ENCODE results near the gene NCAM2. TPM values are rescaled to one million over a fixed set of nuclear protein-coding genes. Genes with fewer than 3 reads are reported as not detected.

Gene NCAM2
- total and polyA plus RNA-seq, 2 experiments from 2014 or later, result 0.36 to 0.83 TPM

GRCh38 chr21:21262048-21262447 is 263.8 kb downstream of the NCAM2 start:
- Mint-ChIP-seq H3K36me3 (ENCODE audit: low read depth) (no peaks in the 10 kb centered on the region; the same call in 2 of the 3 replicates), H3K4me3 (no peak overlapping the region), H3K9me3 (no peaks in the 10 kb centered on the region), H3K27me3 (ENCODE audit: insufficient read depth, low read depth, poor library complexity) (no peaks in the 10 kb centered on the region), H3K4me1 (no peaks in the 10 kb centered on the region), H3K27ac (no peak overlapping the region)
- DNase-seq (ENCODE audit: low spot score) (no peak), ATAC-seq (no peak)
- Histone ChIP-seq H3K36me3 (ENCODE audit: insufficient read depth) (no peaks in the 10 kb centered on the region), H3K79me2 (replicated peaks; ENCODE audit: insufficient read depth) (no peaks in the 10 kb centered on the region), H3K4me2 (no peak overlapping the region), H3K27ac (ENCODE audit: low read depth) (no peak overlapping the region), H3K27me3 (ENCODE audit: insufficient read depth) (no peaks in the 10 kb centered on the region), H3K4me3 (no peak overlapping the region), H4K20me1 (replicated peaks; ENCODE audit: insufficient read depth) (no peaks in the 10 kb centered on the region), H2AFZ (no peak overlapping the region; the same call in 1 of the 2 replicates), H3K9me2 (ENCODE audit: insufficient read depth) (0 out of 2 replicates have a peak, but pooled peaks cover 10% of the 10 kb centered on the region), H3F3A (replicated peaks; ENCODE audit: low read depth) (no peaks in the 10 kb centered on the region), H3K4me1 (ENCODE audit: insufficient read depth) (no peaks in the 10 kb centered on the region)
- TF ChIP-seq STAT1 (IDR thresholded peaks at IDR 0.05; ENCODE audit: unreplicated experiment) (no peak), EZH2phosphoT487 (IDR thresholded peaks at IDR 0.05; ENCODE audit: unreplicated experiment) (no peak), ETS1 (IDR thresholded peaks at IDR 0.05) (no peak)

- Histone ChIP-seq H3K9me2 (ENCODE audit: insufficient read depth) (no peaks in the 10 kb centered on the region), H3F3A (replicated peaks; ENCODE audit: low read depth) (no peaks in the 10 kb centered on the region), H3K36me3 (ENCODE audit: insufficient read depth) (no peaks in the 10 kb centered on the region), H4K20me1 (replicated peaks; ENCODE audit: insufficient read depth) (no peaks in the 10 kb centered on the region), H3K4me1 (ENCODE audit: insufficient read depth) (no peaks in the 10 kb centered on the region), H3K4me2 (no peak overlapping the region; the same call in 1 of the 2 replicates), H3K4me3 (no peak overlapping the region), H3K27me3 (ENCODE audit: insufficient read depth) (no peaks in the 10 kb centered on the region), H2AFZ (peak overlapping the region; percentile 80), H3K79me2 (replicated peaks; ENCODE audit: insufficient read depth) (no peaks in the 10 kb centered on the region), H3K27ac (ENCODE audit: low read depth) (no peak overlapping the region)
- DNase-seq (ENCODE audit: low spot score) (no peak), ATAC-seq (no peak)
- Mint-ChIP-seq H3K27me3 (ENCODE audit: insufficient read depth, low read depth, poor library complexity) (no peaks in the 10 kb centered on the region), H3K4me1 (peaks cover 5% of the 10 kb centered on the region; the same call in 1 of the 3 replicates), H3K9me3 (no peaks in the 10 kb centered on the region), H3K36me3 (ENCODE audit: low read depth) (no peaks in the 10 kb centered on the region; the same call in 2 of the 3 replicates), H3K27ac (no peak overlapping the region), H3K4me3 (no peak overlapping the region)
- TF ChIP-seq ZNF331 (CRISPR knock-in tag; IDR thresholded peaks at IDR 0.05; ENCODE audit: low read depth) (no peak), ETS1 (IDR thresholded peaks at IDR 0.05) (no peak), CREB1 (CRISPR knock-in tag; IDR thresholded peaks at IDR 0.05; ENCODE audit: low read depth) (no peak), REST (IDR thresholded peaks at IDR 0.05; ENCODE audit: unreplicated experiment) (no peak), EZH2phosphoT487 (IDR thresholded peaks at IDR 0.05; ENCODE audit: unreplicated experiment) (no peak), STAT1 (IDR thresholded peaks at IDR 0.05; ENCODE audit: unreplicated experiment) (no peak), EZH2 (IDR thresholded peaks at IDR 0.05; ENCODE audit: low read depth, unreplicated experiment) (no peak), CTCF (conservative IDR thresholded peaks at IDR 0.05; ENCODE audit: low read depth in 2 of 2) (no peak), JUNB (IDR thresholded peaks at IDR 0.05; ENCODE audit: unreplicated experiment) (no peak)
Measured at GRCh38 chr21:21268061-21268471, 269.9 kb downstream of the NCAM2 start.

All from GM23338 (cell line).